Loucy (cell line): ENCODE measurements around the gene CIROP.

Experiments used
- H2AFZ ChIP-seq: fragments of 200-600 bp; sonication (generic); 2 replicates; pipeline ENCODE4 v1.6.0; 2016; ENCODE audit warnings: antibody characterized with exemption, mild to moderate bottlenecking, low read length, moderate library complexity
- H3F3A ChIP-seq: fragments of 200-600 bp; 2 replicates; pipeline ENCODE4 v1.6.0; 2016; ENCODE audit warnings: antibody characterized with exemption, low read depth, mild to moderate bottlenecking
- H3K27me3 ChIP-seq: fragments of 200-600 bp; sonication (generic); 2 replicates; pipeline ENCODE4 v1.6.1; 2014; ENCODE audit warnings: low read length, mild to moderate bottlenecking; ENCODE audit not compliant: insufficient read depth, poor library complexity, severe bottlenecking
- H3K36me3 ChIP-seq: fragments of 200-600 bp; sonication (generic); 2 replicates; pipeline ENCODE4 v1.6.1; 2016; ENCODE audit warnings: low read length; ENCODE audit not compliant: insufficient read depth
- H3K4me1 ChIP-seq: fragments of 200-600 bp; sonication (generic); 2 replicates; pipeline ENCODE4 v1.5.1; 2014; ENCODE audit warnings: low read length, mild to moderate bottlenecking; ENCODE audit not compliant: insufficient read depth, poor library complexity, severe bottlenecking
- H3K4me2 ChIP-seq: fragments of 200-600 bp; sonication (generic); 2 replicates; pipeline ENCODE4 v1.6.0; 2014; ENCODE audit warnings: antibody characterized with exemption, low read length, low read depth, mild to moderate bottlenecking; ENCODE audit not compliant: poor library complexity, severe bottlenecking
- H3K4me3 ChIP-seq: fragments of 200-600 bp; sonication (generic); 2 replicates; pipeline ENCODE4 v1.5.1; 2014; ENCODE audit warnings: low read length, mild to moderate bottlenecking, mixed read lengths; ENCODE audit not compliant: poor library complexity, severe bottlenecking
- H3K79me2 ChIP-seq: fragments of 200-600 bp; sonication (generic); 2 replicates; pipeline ENCODE4 v1.6.1; 2014; ENCODE audit warnings: low read length; ENCODE audit not compliant: insufficient read depth
- H3K9ac ChIP-seq: fragments of 200-600 bp; sonication (generic); 2 replicates; pipeline ENCODE4 v1.6.0; 2014; ENCODE audit warnings: mild to moderate bottlenecking, low read depth, low read length, moderate library complexity; ENCODE audit not compliant: poor library complexity, severe bottlenecking
- H3K9me2 ChIP-seq: fragments of 200-600 bp; sonication (generic); replicated peaks from 2 replicates; pipeline ENCODE4 v1.6.1; 2016; ENCODE audit warnings: low read depth, low read length, mixed read lengths
- H3K9me3 ChIP-seq: fragments of 200-600 bp; sonication (generic); 2 replicates; pipeline ENCODE4 v1.6.1; 2014; ENCODE audit warnings: mild to moderate bottlenecking, antibody characterized with exemption, low read length, low read depth; ENCODE audit not compliant: insufficient read depth
- H4K20me1 ChIP-seq: fragments of 200-600 bp; sonication (generic); 2 replicates; pipeline ENCODE4 v1.6.0; 2014; ENCODE audit warnings: antibody characterized with exemption, low read length, mild to moderate bottlenecking; ENCODE audit not compliant: insufficient read depth, poor library complexity, severe bottlenecking
- EZH2phosphoT487 ChIP-seq: fragments of 200-600 bp; IDR thresholded peaks from 2 replicates; pipeline ENCODE4 v1.6.1; 2018; ENCODE audit warnings: antibody characterized with exemption, mild to moderate bottlenecking, moderate library complexity, borderline replicate concordance
- TF ChIP-seq, protein P1 (sequence below): fragments of 200-600 bp; sonication (generic); conservative IDR thresholded peaks from 2 replicates; pipeline ENCODE4 v1.5.1; 2014; ENCODE audit warnings: mild to moderate bottlenecking, antibody characterized with exemption, low read length

Gene CIROP

GRCh38 chr14:23128969-23129758 is 24.4 kb upstream of the CIROP start:
- no peak overlapping the region for H3K4me2 ChIP-seq
- H3K4me3 ChIP-seq, result no peak overlapping the region
- H3K9ac ChIP-seq, result no peak overlapping the region
- no peaks in the 10 kb centered on the region for H3F3A ChIP-seq
- H3K27me3 ChIP-seq, result no peaks in the 10 kb centered on the region
- H3K36me3 ChIP-seq, result no peaks in the 10 kb centered on the region
- H3K79me2 ChIP-seq, result no peaks in the 10 kb centered on the region
- H3K9me3 ChIP-seq, result no peaks in the 10 kb centered on the region
- no peaks in the 10 kb centered on the region for H3K9me2 ChIP-seq
- no peaks in the 10 kb centered on the region for H4K20me1 ChIP-seq
- no peaks in the 10 kb centered on the region for H3K4me1 ChIP-seq
- TF ChIP-seq, protein P1, sequence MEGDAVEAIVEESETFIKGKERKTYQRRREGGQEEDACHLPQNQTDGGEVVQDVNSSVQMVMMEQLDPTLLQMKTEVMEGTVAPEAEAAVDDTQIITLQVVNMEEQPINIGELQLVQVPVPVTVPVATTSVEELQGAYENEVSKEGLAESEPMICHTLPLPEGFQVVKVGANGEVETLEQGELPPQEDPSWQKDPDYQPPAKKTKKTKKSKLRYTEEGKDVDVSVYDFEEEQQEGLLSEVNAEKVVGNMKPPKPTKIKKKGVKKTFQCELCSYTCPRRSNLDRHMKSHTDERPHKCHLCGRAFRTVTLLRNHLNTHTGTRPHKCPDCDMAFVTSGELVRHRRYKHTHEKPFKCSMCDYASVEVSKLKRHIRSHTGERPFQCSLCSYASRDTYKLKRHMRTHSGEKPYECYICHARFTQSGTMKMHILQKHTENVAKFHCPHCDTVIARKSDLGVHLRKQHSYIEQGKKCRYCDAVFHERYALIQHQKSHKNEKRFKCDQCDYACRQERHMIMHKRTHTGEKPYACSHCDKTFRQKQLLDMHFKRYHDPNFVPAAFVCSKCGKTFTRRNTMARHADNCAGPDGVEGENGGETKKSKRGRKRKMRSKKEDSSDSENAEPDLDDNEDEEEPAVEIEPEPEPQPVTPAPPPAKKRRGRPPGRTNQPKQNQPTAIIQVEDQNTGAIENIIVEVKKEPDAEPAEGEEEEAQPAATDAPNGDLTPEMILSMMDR, result no peak
- TF ChIP-seq EZH2phosphoT487, result no peak
- no peak overlapping the region for H2AFZ ChIP-seq

- H3F3A ChIP-seq, result no peaks in the 10 kb centered on the region
- H3K4me3 ChIP-seq, result no peak overlapping the region
- H3K27me3 ChIP-seq, result no peaks in the 10 kb centered on the region
- H4K20me1 ChIP-seq, result no peaks in the 10 kb centered on the region
- no peak overlapping the region for H3K4me2 ChIP-seq
- H3K9me3 ChIP-seq, result no peaks in the 10 kb centered on the region
- no peaks in the 10 kb centered on the region for H3K4me1 ChIP-seq
- no peaks in the 10 kb centered on the region for H3K9me2 ChIP-seq
- TF ChIP-seq, protein P1, result no peak
- no peak for TF ChIP-seq EZH2phosphoT487
- no peaks in the 10 kb centered on the region for H3K79me2 ChIP-seq
- H2AFZ ChIP-seq, result no peak overlapping the region; the same call in 1 of the 2 replicates
- H3K36me3 ChIP-seq, result no peaks in the 10 kb centered on the region
- no peak overlapping the region for H3K9ac ChIP-seq
These were observed 23.1 kb upstream of the CIROP start for GRCh38 chr14:23127861-23128260.

DNA sequence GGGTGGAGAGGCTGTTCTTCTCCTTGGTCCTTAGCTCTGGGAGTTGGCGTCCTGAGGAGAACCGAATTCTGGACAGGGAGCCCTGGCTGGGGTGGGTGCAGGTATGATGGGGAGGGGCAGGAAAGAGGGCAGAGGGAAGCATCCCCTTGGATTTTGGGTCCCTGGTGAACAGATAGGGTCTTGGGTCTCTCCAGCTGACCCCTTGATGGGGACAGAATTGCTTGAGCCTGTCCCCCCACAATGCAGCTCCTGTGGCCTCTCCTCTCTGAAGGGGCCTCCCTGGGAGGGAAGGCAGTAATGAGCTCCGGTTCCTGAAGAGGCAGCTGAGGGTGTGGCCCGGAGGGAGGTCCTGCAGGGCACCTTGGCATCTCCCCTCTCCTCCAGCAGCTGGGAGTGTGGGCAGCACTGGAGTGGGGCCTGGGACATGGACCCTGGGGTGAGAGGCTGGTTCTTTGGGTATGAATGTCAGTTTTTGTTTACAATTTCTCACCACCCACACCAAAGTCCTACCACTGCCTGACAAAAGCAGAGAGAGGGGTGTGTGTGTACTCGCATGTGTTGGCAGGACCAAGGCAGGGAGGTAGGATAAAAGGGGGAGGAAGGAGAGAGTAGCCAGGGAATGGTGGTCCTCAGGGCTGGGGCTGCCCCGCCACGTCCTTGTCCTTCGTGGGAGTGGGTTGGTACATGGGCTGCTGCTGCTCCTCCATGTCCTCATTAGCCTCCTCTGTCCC is 21.9 kb upstream of the CIROP start:
- no peaks in the 10 kb centered on the region for H3F3A ChIP-seq
- no peaks in the 10 kb centered on the region for H3K27me3 ChIP-seq
- no peaks in the 10 kb centered on the region for H3K36me3 ChIP-seq

More for the DNA sequence above, 21.9 kb upstream of the CIROP start:
- Histone ChIP-seq H3K4me3 (no peak overlapping the region), H4K20me1 (no peaks in the 10 kb centered on the region), H3K4me2 (no peak overlapping the region), H3K79me2 (no peaks in the 10 kb centered on the region), H3K4me1 (no peaks in the 10 kb centered on the region), H3K9me2 (no peaks in the 10 kb centered on the region), H2AFZ (no peak overlapping the region), H3K9ac (no peak overlapping the region), H3K9me3 (no peaks in the 10 kb centered on the region)
- TF ChIP-seq, protein P1, result no peak
- no peak for TF ChIP-seq EZH2phosphoT487
